GM20431 (cell line): ENCODE results near the gene PSMD11.

Source experiments
- in situ Hi-C: fragments of 300-500 bp; cut with MseI, MboI; formaldehyde crosslinking; loops from one replicate; pipeline ENCODE4 v1.15.0; 2020; ENCODE audit warnings: low sequenced_read_pairs; ENCODE audit not compliant: unreplicated experiment

Gene PSMD11

GRCh38 chr17:32502710-32503109 lies 58.4 kb downstream of the PSMD11 start:
- in situ Hi-C loops: no loop called here

GRCh38 chr17:32503251-32504165 lies 59.2 kb downstream of the PSMD11 start:
- in situ Hi-C loops: no loop called here

GRCh38 chr17:32504166-32504990 lies 60.1 kb downstream of the PSMD11 start:
- in situ Hi-C loops: no loop called here

- in situ Hi-C loops: no loop called here
Measured at GRCh38 chr17:32508926-32509325, 64.6 kb downstream of the PSMD11 start.

GRCh38 chr17:32510466-32510865 lies 66.2 kb downstream of the PSMD11 start:
- in situ Hi-C loops: no loop called here

GRCh38 chr17:32512328-32512727 lies 68.0 kb downstream of the PSMD11 start:
- in situ Hi-C loops: no loop called here

GRCh38 chr17:32513579-32513978 lies 69.3 kb downstream of the PSMD11 start:
- in situ Hi-C loops: no loop called here

- in situ Hi-C loops: no loop called here
Measured at GRCh38 chr17:32514606-32515005, 70.3 kb downstream of the PSMD11 start.

GRCh38 chr17:32515677-32516383 lies 71.5 kb downstream of the PSMD11 start:
- in situ Hi-C loops: no loop called here

GRCh38 chr17:32516450-32516849 lies 72.1 kb downstream of the PSMD11 start:
- in situ Hi-C loops: no loop called here

- in situ Hi-C loops: no loop called here
Measured at GRCh38 chr17:32516940-32517701, 72.8 kb downstream of the PSMD11 start.

- in situ Hi-C loops: no loop called here
Measured at GRCh38 chr17:32517982-32518381, 73.7 kb downstream of the PSMD11 start.

- in situ Hi-C loops: no loop called here
Measured at GRCh38 chr17:32518646-32519227, 74.4 kb downstream of the PSMD11 start.

GRCh38 chr17:32519228-32520103 lies 75.2 kb downstream of the PSMD11 start:
- in situ Hi-C loops: no loop called here

- in situ Hi-C loops: no loop called here
Measured at GRCh38 chr17:32520104-32520701, 75.9 kb downstream of the PSMD11 start.

- in situ Hi-C loops: no loop called here
Measured at GRCh38 chr17:32520737-32521404, 76.6 kb downstream of the PSMD11 start.

- in situ Hi-C loops: no loop called here
Measured at GRCh38 chr17:32523017-32523680, 78.8 kb downstream of the PSMD11 start.
